HG02870 (cell line): ENCODE measurements around the gene CATSPER4.

ENCODE experiments used
- ATAC-seq: cut with Tn5 transposase; IDR thresholded peaks from one replicate; pipeline ENCODE4 v1.9.1; 2021; ENCODE audit warnings: mild to moderate bottlenecking, moderate library complexity; ENCODE audit not compliant: unreplicated experiment

CATSPER4 gene

DNA sequence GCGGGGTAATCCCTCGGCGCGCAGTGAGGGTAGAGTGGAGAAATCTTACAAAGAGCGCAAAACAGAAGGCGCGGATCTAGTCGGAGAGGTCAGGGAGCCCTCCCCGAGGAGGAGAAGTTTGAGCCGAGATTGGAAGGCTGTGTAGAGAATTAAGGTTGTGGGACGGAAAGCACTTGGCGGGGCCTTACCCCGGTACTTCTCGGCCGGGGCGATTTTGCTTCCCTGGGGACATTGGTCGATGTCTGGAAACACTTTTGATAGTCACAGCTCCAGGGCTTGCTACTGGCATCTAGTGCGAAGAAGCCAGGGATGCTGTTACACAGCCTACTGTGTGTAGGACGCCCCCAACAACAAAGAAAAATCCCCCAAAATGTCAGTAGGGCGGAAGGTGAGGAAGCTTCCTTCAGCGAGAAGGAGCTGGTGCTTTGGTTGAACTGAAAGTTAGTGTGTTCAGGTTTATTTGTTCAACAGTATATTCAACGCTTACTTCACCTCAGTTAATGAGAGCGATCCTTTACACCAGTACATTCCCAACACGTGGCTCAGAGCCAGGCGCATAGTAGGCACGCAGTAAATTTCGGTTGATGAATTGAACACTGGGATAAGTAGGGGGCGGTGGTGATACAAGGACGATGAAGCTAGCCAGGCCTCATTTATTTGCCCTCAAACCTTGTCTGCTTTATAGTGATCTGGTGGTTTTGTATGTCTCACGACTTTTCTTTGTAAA is 44.4 kb downstream of the CATSPER4 start:
- no peak for ATAC-seq

DNA sequence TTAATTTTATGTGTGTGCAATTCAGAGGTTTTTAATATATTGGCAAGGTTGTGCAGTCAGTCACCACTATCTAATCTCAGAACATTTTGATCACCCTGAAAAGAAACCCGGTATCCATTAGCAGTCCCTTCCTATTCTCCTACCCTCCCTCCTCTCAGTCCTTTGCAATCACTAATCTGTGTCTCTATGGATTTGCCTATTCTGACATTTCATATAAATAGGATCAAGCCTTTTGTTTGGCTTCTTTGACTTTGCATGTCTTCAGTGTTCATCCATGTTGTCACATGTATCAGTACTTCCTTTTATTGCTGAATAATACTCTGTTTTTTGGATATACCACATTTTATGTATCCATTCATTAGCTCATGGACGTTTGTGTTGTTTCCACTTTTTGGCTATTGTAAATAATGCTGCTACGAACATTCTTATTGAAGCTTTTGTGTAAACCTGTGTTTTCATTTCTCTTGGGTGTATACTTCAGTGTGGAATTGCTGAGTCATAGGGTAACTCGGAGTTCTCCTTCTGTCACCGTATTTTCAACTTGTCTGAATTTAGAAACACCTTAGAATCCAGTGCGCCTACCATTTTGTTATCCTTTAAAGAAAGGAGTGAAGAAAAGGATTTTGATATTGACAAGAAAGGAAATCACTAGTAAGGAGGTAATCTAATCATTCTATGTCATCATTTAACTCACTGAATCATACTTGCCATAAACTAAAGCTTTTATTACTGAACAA is 47.0 kb downstream of the CATSPER4 start:
- ATAC-seq = no peak

DNA sequence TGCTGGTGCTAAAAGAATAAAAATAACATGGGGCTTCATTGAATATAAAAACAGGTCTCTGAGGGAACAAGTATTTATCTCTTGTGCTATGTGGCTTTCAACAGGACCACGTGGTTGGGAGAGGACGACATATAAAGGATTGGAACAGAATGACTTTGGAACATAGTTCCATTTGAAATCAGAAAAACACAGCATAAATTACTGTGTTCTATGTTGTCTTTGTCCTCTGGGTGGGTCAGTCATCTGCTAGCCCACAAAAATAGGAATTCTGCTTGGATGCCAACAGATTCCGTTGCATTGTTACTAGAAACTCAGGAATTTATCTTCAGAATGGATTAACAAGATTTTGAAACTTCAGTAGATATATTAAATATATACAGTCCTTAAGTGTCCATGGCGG is 49.5 kb downstream of the CATSPER4 start:
- no peak for ATAC-seq
